ENCODE data around the gene STYK1.

The STYK1 gene

GRCh38 chr12:10721651-10722501 is 48.0 kb upstream of the STYK1 start:
- Histone ChIP-seq H3K36me3 (ENCODE audit: insufficient read depth) (no peaks in the 10 kb centered on the region), H3K4me2 (peak overlapping the region; percentile 47), H3K27ac (peak overlapping the region; percentile 82), H4K20me1 (ENCODE audit: insufficient read depth) (0 out of 2 replicates have a peak, but pooled peaks cover 3% of the 10 kb centered on the region), H2AFZ (ENCODE audit: low read depth) (peak overlapping the region; percentile 32; the same call in 1 of the 2 replicates), H3K9ac (peak overlapping the region; percentile 87), H3K27me3 (ENCODE audit: insufficient read depth, low read depth) (no peaks in the 10 kb centered on the region), H3K79me2 (ENCODE audit: insufficient read depth, low read depth) (peaks cover 51% of the 10 kb centered on the region), H3K4me3 (IDR thresholded peaks at IDR 0.05; ENCODE audit: insufficient read depth, low read depth, low read length) (no peak overlapping the region), H3K4me1 (ENCODE audit: low read depth, poor library complexity, severe bottlenecking) (peaks cover 23% of the 10 kb centered on the region)
- no peak for TF ChIP-seq CTCF (conservative IDR thresholded peaks at IDR 0.05; ENCODE audit: low read depth, low read length)

GRCh38 chr12:10720974-10721650 is 47.3 kb upstream of the STYK1 start:
- no peaks in the 10 kb centered on the region for H3K36me3 ChIP-seq (ENCODE audit: insufficient read depth)
- peaks cover 23% of the 10 kb centered on the region for H3K4me1 ChIP-seq (ENCODE audit: low read depth, poor library complexity, severe bottlenecking)
- H3K4me3 ChIP-seq (IDR thresholded peaks at IDR 0.05; ENCODE audit: insufficient read depth, low read depth, low read length): no peak overlapping the region
- peak overlapping the region; percentile 82; the same call in 1 of the 2 replicates for H3K27ac ChIP-seq
- H3K4me2 ChIP-seq: peak overlapping the region; percentile 47
- H3K79me2 ChIP-seq (ENCODE audit: insufficient read depth, low read depth): peaks cover 55% of the 10 kb centered on the region
- no peak overlapping the region; the same call in 1 of the 2 replicates for H2AFZ ChIP-seq (ENCODE audit: low read depth)
- no peaks in the 10 kb centered on the region for H3K27me3 ChIP-seq (ENCODE audit: insufficient read depth, low read depth)
- 0 out of 2 replicates have a peak, but pooled peaks cover 3% of the 10 kb centered on the region for H4K20me1 ChIP-seq (ENCODE audit: insufficient read depth)
- TF ChIP-seq CTCF (conservative IDR thresholded peaks at IDR 0.05; ENCODE audit: low read depth, low read length): no peak
- peak overlapping the region; percentile 87; the same call in 1 of the 2 replicates for H3K9ac ChIP-seq

- TF ChIP-seq CTCF (conservative IDR thresholded peaks at IDR 0.05; ENCODE audit: low read depth, low read length): no peak
- Histone ChIP-seq H3K4me1 (ENCODE audit: low read depth, poor library complexity, severe bottlenecking) (peaks cover 20% of the 10 kb centered on the region), H3K79me2 (ENCODE audit: insufficient read depth, low read depth) (peaks cover 55% of the 10 kb centered on the region), H3K27me3 (ENCODE audit: insufficient read depth, low read depth) (no peaks in the 10 kb centered on the region), H3K9ac (no peak overlapping the region), H4K20me1 (ENCODE audit: insufficient read depth) (0 out of 2 replicates have a peak, but pooled peaks cover 3% of the 10 kb centered on the region), H3K4me3 (IDR thresholded peaks at IDR 0.05; ENCODE audit: insufficient read depth, low read depth, low read length) (no peak overlapping the region), H3K27ac (no peak overlapping the region), H3K4me2 (no peak overlapping the region; the same call in 1 of the 2 replicates), H2AFZ (ENCODE audit: low read depth) (no peak overlapping the region), H3K36me3 (ENCODE audit: insufficient read depth) (no peaks in the 10 kb centered on the region)
These were observed 45.6 kb upstream of the STYK1 start for GRCh38 chr12:10719482-10719881.

- no peaks in the 10 kb centered on the region for H3K36me3 ChIP-seq (ENCODE audit: insufficient read depth)
- no peak overlapping the region for H3K9ac ChIP-seq
- no peaks in the 10 kb centered on the region for H3K27me3 ChIP-seq (ENCODE audit: insufficient read depth, low read depth)
- H3K4me3 ChIP-seq (IDR thresholded peaks at IDR 0.05; ENCODE audit: insufficient read depth, low read depth, low read length): no peak overlapping the region
- no peak overlapping the region for H3K27ac ChIP-seq
- H3K4me2 ChIP-seq: no peak overlapping the region
- H3K4me1 ChIP-seq (ENCODE audit: low read depth, poor library complexity, severe bottlenecking): peaks cover 16% of the 10 kb centered on the region
- no peak overlapping the region for H2AFZ ChIP-seq (ENCODE audit: low read depth)
- TF ChIP-seq CTCF (conservative IDR thresholded peaks at IDR 0.05; ENCODE audit: low read depth, low read length): no peak
- 0 out of 2 replicates have a peak, but pooled peaks cover 3% of the 10 kb centered on the region for H4K20me1 ChIP-seq (ENCODE audit: insufficient read depth)
- H3K79me2 ChIP-seq (ENCODE audit: insufficient read depth, low read depth): peaks cover 53% of the 10 kb centered on the region
These were observed 44.5 kb upstream of the STYK1 start for GRCh38 chr12:10718279-10718821.

All from KMS-11 (cell line).